Stomach (tissue), 4 donors: ENCODE data around the gene KDM3B.

Experiments
- POLR2A ChIP-seq, 4 donors: fragments of 450-650 bp; IDR thresholded peaks; one replicate each; pipeline ENCODE4 v1.6.1; 2016; ENCODE audit warnings: antibody characterized with exemption in 4 of 4, control low read depth in 2 of 4, mild to moderate bottlenecking in 1 of 4, moderate library complexity in 1 of 4
- TF ChIP-seq, protein P1 (sequence below), 7 experiments: fragments of 450-650 bp in 4 of 7; fragments of 200-600 bp in 3 of 7; sonication (generic) in 3 of 7; IDR thresholded peaks; one replicate each; pipeline ENCODE4 v1.5.1; 2016 to 2019; ENCODE audit warnings: antibody characterized with exemption in 7 of 7, control low read depth in 2 of 7, mild to moderate bottlenecking in 1 of 7

DNA sequence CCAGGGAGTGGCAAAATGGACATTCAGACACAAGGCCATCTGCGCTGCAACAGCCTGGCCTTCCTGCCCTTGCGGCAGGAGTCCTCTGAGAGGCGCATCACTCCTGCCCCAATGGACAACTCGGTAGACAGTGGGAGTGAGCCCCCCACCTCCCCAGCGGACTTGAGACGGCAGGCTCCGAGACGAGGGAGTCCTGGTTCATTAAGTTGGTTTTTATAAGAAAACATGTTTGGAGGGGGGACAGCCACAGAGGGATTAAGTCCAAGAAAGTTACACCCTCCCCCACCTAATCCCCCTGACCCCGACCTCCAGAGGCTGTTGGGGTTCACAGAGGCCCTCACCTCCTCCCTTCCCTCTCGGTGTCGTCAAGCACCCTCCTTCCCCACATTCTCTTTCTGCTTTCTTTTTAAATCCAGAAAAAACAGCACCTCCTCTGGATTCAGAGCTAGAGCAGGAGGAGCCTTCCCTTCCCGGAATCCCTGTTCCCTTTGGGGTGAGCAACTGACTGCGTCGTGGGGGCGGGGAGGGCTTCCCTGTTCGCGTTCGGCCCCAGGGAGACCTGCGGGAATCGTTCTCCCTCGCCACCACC, 111.0 kb downstream of the KDM3B start:
- TF ChIP-seq, protein P1, sequence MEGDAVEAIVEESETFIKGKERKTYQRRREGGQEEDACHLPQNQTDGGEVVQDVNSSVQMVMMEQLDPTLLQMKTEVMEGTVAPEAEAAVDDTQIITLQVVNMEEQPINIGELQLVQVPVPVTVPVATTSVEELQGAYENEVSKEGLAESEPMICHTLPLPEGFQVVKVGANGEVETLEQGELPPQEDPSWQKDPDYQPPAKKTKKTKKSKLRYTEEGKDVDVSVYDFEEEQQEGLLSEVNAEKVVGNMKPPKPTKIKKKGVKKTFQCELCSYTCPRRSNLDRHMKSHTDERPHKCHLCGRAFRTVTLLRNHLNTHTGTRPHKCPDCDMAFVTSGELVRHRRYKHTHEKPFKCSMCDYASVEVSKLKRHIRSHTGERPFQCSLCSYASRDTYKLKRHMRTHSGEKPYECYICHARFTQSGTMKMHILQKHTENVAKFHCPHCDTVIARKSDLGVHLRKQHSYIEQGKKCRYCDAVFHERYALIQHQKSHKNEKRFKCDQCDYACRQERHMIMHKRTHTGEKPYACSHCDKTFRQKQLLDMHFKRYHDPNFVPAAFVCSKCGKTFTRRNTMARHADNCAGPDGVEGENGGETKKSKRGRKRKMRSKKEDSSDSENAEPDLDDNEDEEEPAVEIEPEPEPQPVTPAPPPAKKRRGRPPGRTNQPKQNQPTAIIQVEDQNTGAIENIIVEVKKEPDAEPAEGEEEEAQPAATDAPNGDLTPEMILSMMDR (IDR thresholded peaks at IDR 0.05), result no peak
- TF ChIP-seq POLR2A (IDR thresholded peaks at IDR 0.05), result no peak
